ENCODE results near the gene LEFTY1. TPM values are rescaled to one million over a fixed set of nuclear protein-coding genes. Genes with fewer than 3 reads are reported as not detected.

The LEFTY1 gene
- total and polyA plus RNA-seq, 8 donors: 0.61 to 6.9 (median 3.9) TPM; not detected in 1

DNA sequence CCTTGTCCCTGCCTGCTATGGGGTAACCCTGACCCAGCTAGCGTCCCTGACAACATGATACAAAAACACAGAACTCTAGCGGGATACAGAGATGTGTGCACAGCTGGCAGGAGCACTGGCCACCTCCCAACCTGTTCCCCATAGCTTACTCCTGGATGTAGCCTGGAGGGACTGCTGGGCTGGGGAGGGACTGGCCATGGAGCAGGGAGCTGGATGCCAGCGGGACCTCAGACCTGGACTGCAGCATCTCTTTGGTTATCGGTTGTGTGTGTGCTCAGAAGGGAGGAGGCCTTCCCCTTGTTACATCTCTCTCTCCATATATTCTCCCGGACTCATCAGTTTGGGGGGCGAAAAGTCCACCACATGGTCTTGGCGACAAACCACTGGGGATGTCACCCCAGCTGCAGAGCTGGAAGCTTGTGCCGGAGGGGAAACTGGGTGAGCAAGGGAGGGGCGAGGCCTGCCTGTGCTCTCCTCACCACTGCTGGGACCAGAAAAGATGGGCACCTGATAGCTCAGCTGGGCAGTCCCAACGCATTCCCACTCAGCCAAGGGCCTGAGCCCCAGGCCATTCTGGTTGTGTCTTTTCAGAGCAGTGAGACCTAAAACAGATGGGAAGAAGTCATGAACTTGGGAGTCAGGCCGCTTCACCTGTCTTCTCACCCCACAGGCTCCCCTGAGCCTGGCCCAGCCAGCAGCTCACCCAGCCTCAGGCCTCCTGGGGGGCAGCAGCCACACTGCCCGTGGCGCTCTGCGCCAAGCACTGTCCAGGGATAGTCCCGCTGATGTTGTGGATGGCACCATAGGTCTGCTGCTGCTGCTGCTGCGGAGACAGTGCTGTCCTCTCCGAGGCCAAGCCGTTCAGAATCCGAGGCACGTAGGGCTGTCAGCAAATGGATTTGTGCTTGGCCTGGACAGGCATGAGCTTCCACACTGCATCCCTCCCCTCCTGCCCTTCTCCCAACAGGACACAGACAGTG, 42.3 kb downstream of the LEFTY1 start:
- no peak overlapping the region for H3K4me3 ChIP-seq
- H3K36me3 ChIP-seq: peaks cover 0 to 90% of the 10 kb centered on the region in 2 donors
- H3K4me1 ChIP-seq: peaks cover 0 to 23% of the 10 kb centered on the region in 2 donors
- H3K27ac ChIP-seq: no peak overlapping the region
- ATAC-seq: no peak
- H3K9me3 ChIP-seq: no peaks in the 10 kb centered on the region
- no peak for TF ChIP-seq CTCF (IDR thresholded peaks at IDR 0.05)
- no peaks in the 10 kb centered on the region for H3K27me3 ChIP-seq
- DNase-seq: peak in 1 of 4 donors; percentile 59
- intact Hi-C loops (cut with DNase I): loop anchor here in 1 of 2 donors (10.0 kb wide), 1 partner anchor 372 kb away; no protein-coding TSS in a partner anchor

- H3K27ac ChIP-seq: no peak overlapping the region
- ATAC-seq (peak; percentile 77), DNase-seq (peak; percentile 59 to 85 (median 78))
- no peak overlapping the region for H3K4me3 ChIP-seq
- no peaks in the 10 kb centered on the region for H3K27me3 ChIP-seq
- peaks cover 0 to 82% of the 10 kb centered on the region in 2 donors for H3K36me3 ChIP-seq
- H3K4me1 ChIP-seq: peaks cover 0 to 19% of the 10 kb centered on the region in 2 donors
- TF ChIP-seq CTCF (IDR thresholded peaks at IDR 0.05): peak; percentile 53 to 55
- no peaks in the 10 kb centered on the region for H3K9me3 ChIP-seq
- intact Hi-C loops (cut with DNase I): loop anchor here in 1 of 2 donors (10.0 kb wide), 1 partner anchor 371 kb away; no protein-coding TSS in a partner anchor
Observed at GRCh38 chr1:225845571-225846259, 43.2 kb downstream of the LEFTY1 start.

- intact Hi-C loops (cut with DNase I): loop anchor here in 1 of 2 donors (10.0 kb wide), 1 partner anchor 370 kb away; no protein-coding TSS in a partner anchor
- H3K27ac ChIP-seq: no peak overlapping the region
Observed at GRCh38 chr1:225845097-225845496, 43.8 kb downstream of the LEFTY1 start.

DNA sequence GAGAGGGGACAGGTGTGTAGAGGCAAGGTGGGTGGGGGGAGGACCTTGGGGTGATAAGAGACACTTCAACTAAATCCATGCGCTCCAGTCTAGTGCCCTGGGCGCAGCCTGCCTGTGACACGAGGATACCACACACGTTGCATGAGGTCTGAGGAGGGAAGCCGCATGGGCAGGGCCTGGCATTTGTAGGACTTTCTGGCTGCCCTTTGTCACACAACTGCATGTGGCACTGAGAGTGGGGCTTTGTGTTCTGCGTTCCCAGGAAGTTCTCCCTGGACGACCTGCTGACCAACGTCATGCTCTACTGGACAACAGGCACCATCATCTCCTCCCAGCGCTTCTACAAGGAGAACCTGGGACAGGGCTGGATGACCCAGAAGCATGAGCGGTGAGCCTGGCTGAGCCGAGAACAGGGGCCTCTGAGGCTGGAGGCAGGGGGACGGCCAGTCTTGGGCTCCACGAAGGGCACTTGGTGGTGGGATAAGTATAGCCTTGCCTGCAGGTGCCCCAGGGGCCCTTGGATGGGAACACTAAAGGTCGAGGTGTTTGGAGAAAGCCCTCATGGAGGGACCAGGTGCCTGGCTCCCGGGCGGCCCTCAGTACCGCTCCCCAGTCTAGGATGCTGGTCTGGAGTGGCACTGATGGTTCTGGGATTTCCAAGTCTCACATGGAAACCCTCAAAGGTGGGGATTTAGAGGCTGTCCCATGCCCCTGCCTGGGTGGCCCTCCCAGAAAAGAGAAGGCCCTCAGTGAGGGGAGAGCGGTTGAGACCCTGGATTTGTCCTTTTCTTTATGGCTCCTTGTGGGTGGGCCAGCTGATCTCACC, 44.5 kb downstream of the LEFTY1 start:
- Histone ChIP-seq H3K4me3 (no peak overlapping the region), H3K9me3 (no peaks in the 10 kb centered on the region), H3K36me3 (peaks cover 0 to 78% of the 10 kb centered on the region in 2 donors), H3K4me1 (peaks cover 0 to 12% of the 10 kb centered on the region in 2 donors), H3K27ac (no peak overlapping the region), H3K27me3 (no peaks in the 10 kb centered on the region)
- intact Hi-C loops (cut with DNase I): loop anchor here in 1 of 2 donors (10.0 kb wide), 1 partner anchor 370 kb away; no protein-coding TSS in a partner anchor
- ATAC-seq (no peak), DNase-seq (peak in 1 of 4 donors; percentile 62)
- no peak for TF ChIP-seq CTCF (IDR thresholded peaks at IDR 0.05)

More at GRCh38 chr1:225845097-225845496, 43.8 kb downstream of the LEFTY1 start:
- Histone ChIP-seq H3K4me1 (peaks cover 0 to 17% of the 10 kb centered on the region in 2 donors), H3K27me3 (no peaks in the 10 kb centered on the region), H3K9me3 (no peaks in the 10 kb centered on the region), H3K4me3 (no peak overlapping the region), H3K36me3 (peaks cover 0 to 78% of the 10 kb centered on the region in 2 donors)
- TF ChIP-seq CTCF (IDR thresholded peaks at IDR 0.05): no peak
- DNase-seq: peak in 1 of 4 donors; percentile 24
- no peak for ATAC-seq

Measured in left lung (tissue), 10 donors.